A172 (cell line): ENCODE results near the gene USP7. TPM values are rescaled to one million over a fixed set of nuclear protein-coding genes. Genes with fewer than 3 reads are reported as not detected.

Experiments used
- DNase-seq: peaks from one replicate; pipeline ENCODE4 v3.0.0-alpha.2; 2015; ENCODE audit warnings: low spot score
- total RNA-seq: library from RNA; depleted of rRNA; stranded (reverse); fragments of >200 nt; shearing (Covaris generic); gene quantifications from 2 replicates; pipeline ENCODE4 v1.2.3, GENCODE V29; 2014

The USP7 gene
- total RNA-seq, 1 experiment from 2014 or later = 62.1 TPM

DNA sequence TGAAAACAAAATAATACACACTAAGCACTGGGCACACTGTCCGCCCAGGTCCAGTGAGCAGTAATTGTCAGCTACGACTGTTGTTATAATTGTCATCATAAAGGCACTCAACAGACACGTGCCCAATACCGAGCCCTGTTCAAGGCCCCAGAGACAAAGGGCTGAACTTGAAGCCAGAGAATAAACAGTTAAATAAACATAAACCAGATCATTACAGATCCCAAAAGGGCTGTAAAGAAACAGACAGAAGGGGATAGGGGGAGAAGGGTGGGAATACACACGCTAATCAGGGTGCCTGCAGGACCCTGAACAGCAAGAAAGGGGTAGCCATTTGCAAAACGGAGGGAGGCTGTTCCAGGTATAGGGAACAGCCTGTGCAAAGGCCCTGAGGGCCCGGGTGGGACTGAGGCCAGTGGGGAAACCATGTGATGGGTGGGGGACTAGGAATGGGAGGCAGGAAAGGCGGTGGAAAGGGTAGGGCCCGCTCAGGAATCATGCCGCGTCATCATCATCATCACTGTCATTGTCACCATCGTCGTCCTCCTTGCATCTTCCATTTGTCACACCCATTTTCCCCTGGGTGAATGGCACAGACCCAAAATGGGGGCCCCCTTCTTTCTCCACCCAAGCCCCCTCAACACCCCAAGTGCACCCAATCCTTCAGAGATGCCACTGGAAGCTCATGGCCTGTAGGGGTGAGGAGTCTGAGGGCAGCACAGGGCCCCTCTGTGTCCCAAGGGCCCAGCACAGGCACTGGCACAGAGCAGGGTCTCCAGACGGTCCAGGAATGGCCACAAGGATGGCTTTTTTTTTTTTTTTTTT, 101.2 kb downstream of the USP7 start:
- DNase-seq = no peak

DNA sequence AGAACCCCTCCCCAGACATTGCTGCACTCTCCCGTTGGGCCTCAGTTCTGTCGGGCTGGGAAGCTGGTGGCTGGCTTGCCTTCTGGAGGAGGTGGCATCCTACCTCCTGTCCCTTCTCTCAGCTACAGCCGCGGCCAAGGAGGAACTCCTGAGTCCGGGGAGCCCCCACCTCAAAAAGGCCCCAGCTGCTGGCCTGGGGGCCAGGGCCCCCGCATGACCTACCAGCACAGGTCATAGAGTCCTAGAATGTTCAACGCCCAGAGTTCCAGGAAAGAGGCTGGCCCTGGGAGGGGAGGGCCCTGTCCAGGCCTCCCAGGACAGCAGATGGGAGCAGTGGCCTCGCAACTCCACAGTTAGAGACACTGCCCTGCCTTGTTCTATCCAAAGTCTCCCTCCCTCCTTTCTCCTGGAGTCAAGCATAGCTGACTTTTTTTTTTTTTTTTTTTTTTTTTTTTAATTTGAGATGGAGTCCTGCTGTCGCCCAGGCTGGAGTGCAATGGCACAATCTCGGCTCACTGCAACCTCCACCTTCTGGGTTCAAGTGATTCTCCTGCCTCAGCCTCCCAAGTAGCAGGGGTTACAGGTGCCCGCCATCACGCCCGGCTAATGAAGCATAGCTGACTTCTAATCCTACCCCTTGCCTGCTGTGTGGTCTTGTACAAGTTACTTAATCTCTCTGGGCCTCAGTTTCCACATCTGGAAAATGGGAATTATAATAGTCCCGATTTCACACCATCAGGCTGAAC, 102.0 kb downstream of the USP7 start:
- DNase-seq = no peak

- DNase-seq = no peak
Observed at GRCh38 chr16:8859913-8860881, 103.5 kb downstream of the USP7 start.

- DNase-seq = no peak
Observed at GRCh38 chr16:8858994-8859912, 104.5 kb downstream of the USP7 start.

DNA sequence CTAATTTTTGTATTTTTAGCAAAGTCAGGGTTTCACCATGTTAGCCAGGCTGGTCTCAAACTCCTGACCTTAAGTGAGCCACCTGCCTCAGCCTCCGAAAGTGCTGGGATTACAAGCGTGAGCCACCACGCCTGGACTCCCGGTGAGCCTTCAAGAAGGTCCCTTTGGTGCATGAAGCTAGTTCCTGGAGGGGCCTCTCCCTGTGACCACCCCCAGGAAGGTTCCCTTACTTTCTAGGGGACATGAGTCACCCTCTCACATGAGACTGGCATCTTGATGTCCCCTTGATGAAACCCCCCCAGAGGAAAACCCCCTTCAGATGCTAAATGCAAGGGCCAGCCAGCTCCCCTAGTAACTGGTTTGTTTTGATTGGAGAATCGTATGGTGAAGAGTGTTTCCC, 107.7 kb downstream of the USP7 start:
- no peak for DNase-seq

DNA sequence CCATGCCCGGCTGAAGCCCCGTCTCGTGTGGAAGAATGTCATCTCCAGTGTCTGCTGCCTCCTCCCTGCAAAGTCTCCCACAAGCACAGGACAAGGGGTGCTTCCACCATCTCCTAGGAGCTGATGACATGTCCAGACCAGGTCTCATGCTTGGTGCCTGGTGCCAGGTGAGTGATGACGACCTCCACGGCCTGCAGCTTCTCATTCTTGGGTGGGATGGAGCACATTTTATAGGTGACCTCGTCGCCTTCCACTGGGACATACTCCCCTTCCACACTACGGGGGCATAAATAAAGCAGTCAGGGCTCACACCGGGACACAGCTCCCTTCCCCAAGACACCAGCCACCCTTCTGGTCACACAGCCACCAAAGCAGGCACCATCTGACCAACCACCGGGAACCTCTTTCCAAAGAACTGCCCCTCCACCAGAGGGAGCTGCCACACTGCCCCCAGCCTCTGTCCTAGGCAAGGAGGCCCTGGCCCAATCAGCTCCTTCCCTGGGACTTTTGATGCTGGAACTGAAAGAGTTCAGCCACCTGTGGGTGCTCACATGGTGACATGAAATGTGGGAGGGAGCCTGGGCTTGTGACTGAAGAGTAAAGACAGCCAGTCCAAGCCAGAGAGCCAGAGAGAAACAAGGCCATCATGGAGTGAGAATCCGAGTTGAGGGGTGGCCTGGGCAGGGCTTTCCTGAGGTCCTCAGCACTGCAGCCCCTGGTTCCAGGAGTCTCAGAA, 108.5 kb downstream of the USP7 start:
- no peak for DNase-seq

DNA sequence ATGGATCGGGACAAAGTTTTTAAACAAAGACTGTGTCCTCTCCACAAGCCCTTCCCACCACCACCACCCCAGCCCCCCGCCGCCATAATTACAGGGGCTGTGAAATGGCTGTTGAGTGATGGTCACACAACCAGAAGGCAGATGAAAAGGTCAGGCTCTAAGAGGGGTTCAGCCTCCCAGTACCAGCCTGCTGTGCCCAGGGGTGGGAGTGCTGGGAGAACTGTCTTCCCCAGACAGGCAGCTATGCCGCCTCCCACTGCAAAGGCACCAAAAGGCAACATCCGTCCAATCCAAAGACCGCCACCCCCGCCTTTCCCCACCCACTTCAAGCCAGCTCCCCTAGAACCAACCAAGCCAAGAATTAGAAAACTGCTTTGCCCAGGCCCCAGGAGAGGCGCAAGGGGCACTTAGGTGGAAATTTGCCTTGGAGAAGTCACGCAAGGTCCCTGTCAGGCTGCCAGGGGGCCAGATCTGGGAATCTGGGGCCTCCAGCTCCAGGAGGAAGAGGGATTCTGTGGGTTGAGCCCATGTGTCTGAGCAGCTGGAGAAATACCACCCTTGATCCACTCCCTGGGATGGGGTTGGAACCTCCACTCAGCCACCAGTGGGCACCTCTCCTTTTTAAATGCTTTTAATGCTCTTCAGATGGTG, 109.3 kb downstream of the USP7 start:
- no peak for DNase-seq

- DNase-seq = no peak
Observed at GRCh38 chr16:8853611-8854010, 110.1 kb downstream of the USP7 start.

DNA sequence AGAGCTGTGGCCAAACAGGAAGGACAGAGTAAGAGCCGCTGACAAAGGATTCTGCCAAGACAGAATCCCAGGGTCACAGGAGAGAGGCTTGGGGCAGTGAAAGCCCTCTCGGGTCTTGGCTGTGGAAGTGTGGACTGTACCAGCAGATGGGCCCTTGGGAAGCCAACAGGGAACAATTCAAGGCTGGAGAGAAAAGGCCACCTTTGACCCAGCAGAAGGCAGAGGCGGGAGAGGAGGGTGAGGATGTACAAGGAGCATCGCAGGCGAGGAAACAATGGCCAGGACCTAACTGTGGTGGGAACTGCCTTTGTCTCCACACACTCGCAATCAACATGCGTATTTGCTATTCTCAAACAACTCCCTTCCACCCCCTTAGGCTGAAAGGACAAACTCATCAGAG, 110.6 kb downstream of the USP7 start:
- no peak for DNase-seq

DNA sequence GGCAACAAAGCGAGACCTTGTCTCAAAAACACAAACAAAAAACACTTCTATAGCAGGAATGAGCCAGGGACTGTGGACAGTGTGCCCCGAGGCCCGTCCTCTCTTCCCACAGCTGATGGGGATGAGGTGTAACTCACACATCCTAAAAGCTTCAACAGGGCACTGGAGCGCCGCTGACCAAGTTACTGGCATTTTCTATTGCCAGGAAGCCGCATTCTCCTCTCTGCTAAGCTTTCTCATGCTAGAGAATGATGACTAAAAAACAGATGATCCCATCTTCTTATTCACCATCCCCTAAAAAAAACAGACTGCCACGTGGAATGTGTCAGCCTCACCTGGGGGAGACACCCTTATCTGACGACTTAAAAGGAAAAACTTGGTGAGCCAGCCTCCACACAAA, 111.2 kb downstream of the USP7 start:
- peak; percentile 50 for DNase-seq

DNA sequence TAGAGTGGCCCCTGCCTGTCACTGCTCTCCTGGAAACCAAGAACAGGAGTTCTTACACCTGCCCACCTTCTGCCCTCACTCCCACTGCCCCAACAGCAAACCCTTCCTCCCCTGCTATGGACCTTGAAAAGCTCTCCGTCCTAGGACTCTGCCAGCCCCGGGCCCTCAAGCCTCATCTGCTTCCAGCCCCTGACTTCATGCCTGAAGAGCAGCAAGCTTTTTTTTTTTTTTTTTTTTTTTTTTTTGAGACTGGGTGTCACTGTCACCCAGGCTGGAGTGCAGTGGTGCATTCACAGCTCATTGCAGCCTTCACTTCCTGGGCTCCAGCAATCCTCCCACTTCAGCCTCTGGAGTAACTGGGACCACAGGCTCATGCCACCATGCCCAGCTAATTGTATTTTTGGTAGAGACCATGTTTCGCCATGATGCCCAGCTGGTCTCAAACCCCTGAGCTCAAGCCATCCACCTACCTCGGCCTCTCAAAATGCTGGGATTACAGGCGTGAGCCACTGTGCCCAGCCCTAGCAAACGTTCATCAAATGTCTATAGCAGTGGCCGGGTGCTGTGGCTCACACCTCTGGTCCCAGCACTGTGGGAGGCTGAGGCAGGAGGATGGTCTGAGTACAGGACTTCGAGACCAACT, 111.8 kb downstream of the USP7 start:
- DNase-seq = no peak

DNA sequence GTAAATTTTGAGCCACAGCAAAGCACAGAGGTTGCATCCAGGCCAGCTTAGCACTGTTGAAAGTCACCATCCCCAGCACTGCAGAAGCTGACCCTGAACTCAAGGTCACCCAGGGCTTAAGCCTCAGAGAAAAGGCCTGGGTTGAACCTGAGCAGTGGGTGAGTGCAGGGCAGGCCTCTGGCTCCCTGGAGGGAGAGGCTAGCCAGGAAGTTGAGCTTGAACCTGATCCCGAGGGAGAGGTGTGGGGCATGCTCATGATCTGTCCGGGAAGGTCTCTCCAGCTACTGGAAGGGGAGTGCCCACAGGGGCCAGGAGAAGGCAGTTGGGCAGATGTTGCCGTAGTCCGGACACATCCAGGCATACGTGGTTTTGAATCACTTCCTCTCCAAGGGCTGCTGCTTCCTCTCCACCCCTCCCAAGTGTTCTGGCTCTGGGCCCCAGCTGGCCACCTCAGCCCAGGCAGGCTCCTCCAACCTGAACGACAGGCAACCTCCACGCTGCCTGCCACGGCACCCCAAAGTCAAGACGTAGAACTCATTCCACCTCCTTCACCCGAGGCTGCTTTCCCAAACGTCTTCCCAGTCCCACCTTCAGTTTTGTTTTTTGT, 113.3 kb downstream of the USP7 start:
- peak; percentile 94 for DNase-seq

DNA sequence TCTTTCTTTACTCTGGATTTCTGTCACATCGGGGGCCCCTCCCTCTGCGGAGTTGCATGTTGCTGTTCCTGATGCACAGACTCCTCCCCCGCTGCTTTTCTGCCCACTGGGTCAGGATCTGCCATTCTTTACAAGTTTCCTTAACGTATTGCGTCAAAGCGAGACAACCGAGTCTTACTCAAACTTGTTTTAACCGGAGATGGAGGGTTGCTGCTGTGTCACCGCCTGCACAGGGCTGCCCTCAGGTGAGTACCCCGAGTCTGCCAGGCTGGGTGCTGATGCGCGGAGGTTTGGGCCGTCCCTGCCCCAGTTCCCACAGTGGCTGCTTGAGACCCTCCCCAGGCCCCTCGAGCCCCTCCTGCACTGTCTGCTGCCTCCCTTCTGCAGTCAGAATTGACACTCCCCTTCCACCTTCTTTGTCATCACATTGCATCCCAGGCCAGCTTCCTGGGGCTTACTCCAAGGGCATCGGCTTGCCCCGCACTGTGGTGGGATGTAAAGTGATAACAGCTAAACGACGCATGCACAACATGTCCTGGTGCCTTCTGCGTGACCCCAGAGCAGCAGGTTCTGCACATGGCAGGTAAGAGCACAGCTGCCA, 114.2 kb downstream of the USP7 start:
- no peak for DNase-seq

- peak; percentile 96 for DNase-seq
Observed at GRCh38 chr16:8848939-8849391, 114.7 kb downstream of the USP7 start.

GRCh38 chr16:8848231-8848938, 115.3 kb downstream of the USP7 start:
- DNase-seq = no peak

DNA sequence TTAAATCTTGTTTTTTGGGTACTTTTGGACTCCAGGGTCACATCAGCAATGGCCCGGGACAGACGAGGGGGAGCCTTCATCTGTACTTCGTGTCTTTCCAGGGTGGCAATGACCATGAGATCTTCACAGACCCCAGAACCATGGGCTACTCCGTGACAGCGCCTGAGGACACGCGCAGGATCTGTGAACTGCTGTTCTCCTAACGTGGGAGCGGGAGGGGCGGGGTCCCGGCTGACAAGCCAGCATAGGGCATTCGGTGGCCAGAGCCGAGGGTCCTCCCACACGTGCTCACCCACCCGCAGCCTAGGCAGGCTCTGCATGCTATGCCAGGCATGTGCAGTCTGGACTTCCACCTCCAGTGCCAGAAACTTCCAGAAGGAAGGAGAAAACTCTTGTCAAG, 116.1 kb downstream of the USP7 start:
- no peak for DNase-seq

GRCh38 chr16:8847145-8847544, 116.6 kb downstream of the USP7 start:
- DNase-seq = no peak
